ENCODE results near the gene RPA1.

GRCh38 chr17:1839516-1839915 is 9.7 kb downstream of the RPA1 start:
- TF ChIP-seq ELK1 (IDR thresholded peaks at IDR 0.05; ENCODE audit: borderline replicate concordance, low read depth, low read length) (no peak), POLR2A (IDR thresholded peaks at IDR 0.05; ENCODE audit: low read depth, low read length) (no peak), CTCF (conservative IDR thresholded peaks at IDR 0.05; ENCODE audit: low read depth, low read length) (no peak), SMC3 (IDR thresholded peaks at IDR 0.05; ENCODE audit: low read depth, low read length) (no peak), RAD21 (IDR thresholded peaks at IDR 0.05; ENCODE audit: low read length) (no peak), RFX5 (IDR thresholded peaks at IDR 0.05; ENCODE audit: low read depth, low read length) (no peak), CEBPB (IDR thresholded peaks at IDR 0.05; ENCODE audit: low read depth, low read length) (no peak), BHLHE40 (IDR thresholded peaks at IDR 0.05; ENCODE audit: low read depth, low read length) (no peak), USF2 (IDR thresholded peaks at IDR 0.05; ENCODE audit: low read depth, low read length) (no peak), MAFK (IDR thresholded peaks at IDR 0.05; ENCODE audit: low read depth, low read length) (no peak)

Measured in IMR-90 (cell line).